NCI-H2107 treated with DMSO at 0.1 percent for 48 hours (cell line): Measurements from ENCODE around the gene SYP.
"Not testable (repeated sequence)": the region's sequence is repeated elsewhere in the genome, so short reads cannot be mapped to it uniquely, and the experiment has no call there.

Source experiments
- DNase-seq: peaks from one replicate; lab custom pipeline; 2025; ENCODE audit not compliant: unreplicated experiment; lab: John Stamatoyannopoulos, UW

Gene SYP

GRCh38 chrX:49171752-49172279, 28.2 kb downstream of the SYP start, which contains the start of gene PLP2:
Gene PLP2 (plus strand): TSS chrX:49171898. CDS start chrX:49172001, 103 bp downstream.
- DNase-seq: no peak

GRCh38 chrX:49167740-49168108, 32.3 kb downstream of the SYP start:
- DNase-seq: no peak

- no peak for DNase-seq
Measured at GRCh38 chrX:49166914-49167739, 32.9 kb downstream of the SYP start.

- DNase-seq: peak; percentile 23
Measured at GRCh38 chrX:49165901-49166881, 33.8 kb downstream of the SYP start.

GRCh38 chrX:49164589-49165360, 35.2 kb downstream of the SYP start:
- DNase-seq: no peak

- peak; percentile 57 for DNase-seq
Measured at GRCh38 chrX:49163555-49164419, 36.2 kb downstream of the SYP start.

- no peak for DNase-seq
Measured at GRCh38 chrX:49162620-49163019, 37.4 kb downstream of the SYP start, which contains the start of gene MAGIX. Gene MAGIX (plus strand): TSS chrX:49162758. CDS start chrX:49162890, 132 bp downstream.

GRCh38 chrX:49161632-49162031, 38.4 kb downstream of the SYP start:
- no peak for DNase-seq

GRCh38 chrX:49160908-49161307, 39.1 kb downstream of the SYP start:
- DNase-seq: no peak

- no peak for DNase-seq
Measured at GRCh38 chrX:49157194-49157593, 42.8 kb downstream of the SYP start.

GRCh38 chrX:49155900-49156837, 43.8 kb downstream of the SYP start:
- DNase-seq: peak; percentile 86

GRCh38 chrX:49155243-49155899, 44.6 kb downstream of the SYP start:
- DNase-seq: peak; percentile 64

- no peak for DNase-seq
Measured at GRCh38 chrX:49153467-49153866, 46.5 kb downstream of the SYP start.

- not testable (repeated sequence) for DNase-seq
Measured at GRCh38 chrX:49149291-49149690, 50.7 kb downstream of the SYP start.

GRCh38 chrX:49148390-49149100, 51.4 kb downstream of the SYP start:
- DNase-seq: not testable (repeated sequence)

GRCh38 chrX:49147936-49148335, 52.1 kb downstream of the SYP start:
- DNase-seq: no peak

- DNase-seq: no peak
Measured at GRCh38 chrX:49147282-49147681, 52.7 kb downstream of the SYP start.
